GM12878 (cell line): Measurements from ENCODE around the gene COL18A1. TPM values are rescaled to one million over a fixed set of nuclear protein-coding genes. Genes with fewer than 3 reads are reported as not detected.
A peak's percentile ranks its signal among the peaks of the same experiment; 100 is the strongest.

Source experiments
- ATAC-seq: fragments of 200-7000 bp; cut with Tn5 transposase; 3 replicates; pipeline ENCODE4 v1.9.1; 2020; ENCODE audit warnings: mild to moderate bottlenecking, moderate library complexity
- BruUV-seq: library from RNA; stranded (reverse); fragments of 400-500 nt; replicated peaks from 2 replicates; lab custom pipeline; 2021; lab: Mats Ljungman, UMichigan
- CTCF ChIA-PET: fragments of 300-600 bp; sonication (Branson Sonifier 250); formaldehyde crosslinking; extraction: SDS; loops from one replicate; lab custom pipeline; 2021; ENCODE audit warnings: inconsistent platforms; lab: Yijun Ruan, JAX
- POLR2A ChIA-PET: fragments of 350-600 bp; formaldehyde crosslinking; extraction: SDS; loops from one replicate; lab custom pipeline; 2021; ENCODE audit warnings: inconsistent platforms; lab: Charles Lee
- RAD21 ChIA-PET: fragments of 300-600 bp; sonication (Branson Sonifier 250); formaldehyde crosslinking; loops from one replicate; lab custom pipeline; 2023; ENCODE audit warnings: antibody characterized with exemption; ENCODE audit not compliant: unreplicated experiment; lab: Charles Lee
- SMC1A ChIA-PET: fragments of 300-600 bp; sonication (Branson Sonifier 250); formaldehyde crosslinking; loops from one replicate; lab custom pipeline; 2023; ENCODE audit not compliant: unreplicated experiment, uncharacterized antibody; lab: Charles Lee
- DNase-seq: peaks from one replicate; pipeline ENCODE4 v3.0.0-alpha.2; 2011; ENCODE audit warnings: low read depth, low spot score
- FAIRE-seq: peaks from 3 replicates; lab custom pipeline; 2011; peaks lifted over from hg19 to GRCh38; lab: Jason Lieb, UNC
- H2AFZ ChIP-seq: 2 replicates; pipeline ENCODE4 v1.6.0; 2011; ENCODE audit warnings: low read depth, low read length, control low read depth; ENCODE audit not compliant: control insufficient read depth
- H3K27ac ChIP-seq: 2 replicates; pipeline ENCODE4 v1.5.1; 2011; ENCODE audit warnings: control low read depth; ENCODE audit not compliant: control insufficient read depth, insufficient read depth
- H3K27me3 ChIP-seq, 2 experiments: replicated peaks in 1 of 2; 2 replicates each; pipeline versions ENCODE4 v1.6.0 to v1.6.1; 2011; ENCODE audit warnings: low read length in 1 of 2; ENCODE audit not compliant: control insufficient read depth in 2 of 2, insufficient read depth in 2 of 2
- H3K36me3 ChIP-seq, 2 experiments: 2 replicates each; pipeline ENCODE4 v1.5.1; 2011; ENCODE audit warnings: low read length in 1 of 2; ENCODE audit not compliant: control insufficient read depth in 2 of 2, insufficient read depth in 2 of 2
- H3K4me1 ChIP-seq: 2 replicates; pipeline ENCODE4 v1.6.1; 2011; ENCODE audit warnings: mild to moderate bottlenecking, low read length, moderate library complexity, mixed read lengths; ENCODE audit not compliant: control insufficient read depth, insufficient read depth
- H3K4me2 ChIP-seq: 2 replicates; pipeline ENCODE4 v1.6.0; 2011; ENCODE audit warnings: control low read depth; ENCODE audit not compliant: control insufficient read depth, insufficient read depth
- H3K4me3 ChIP-seq: fragments of 200-600 bp; sonication (generic); 2 replicates; pipeline ENCODE4 v1.5.1; 2016
- H3K79me2 ChIP-seq: 2 replicates; pipeline ENCODE4 v1.6.0; 2011; ENCODE audit warnings: low read length; ENCODE audit not compliant: control insufficient read depth, insufficient read depth
- H3K9ac ChIP-seq: 2 replicates; pipeline ENCODE4 v1.8.0; 2011; ENCODE audit warnings: low read length, control low read depth, mixed read lengths; ENCODE audit not compliant: control insufficient read depth, insufficient read depth
- H3K9me3 ChIP-seq: replicated peaks from 3 replicates; pipeline ENCODE4 v1.5.1; 2011; ENCODE audit warnings: mild to moderate bottlenecking, low read length; ENCODE audit not compliant: control insufficient read depth, insufficient read depth
- H4K20me1 ChIP-seq: 2 replicates; pipeline ENCODE4 v1.6.0; 2011; ENCODE audit not compliant: control insufficient read depth, insufficient read depth
- CTCF ChIP-seq, 3 experiments: IDR thresholded peaks in 2 of 3; conservative IDR thresholded peaks in 1 of 3; 2 replicates each; pipeline ENCODE4 v1.5.1; 2011; ENCODE audit warnings: low read depth in 3 of 3, low read length in 3 of 3, mild to moderate bottlenecking in 3 of 3, control low read depth in 2 of 3, moderate library complexity in 2 of 3, inconsistent platforms in 1 of 3, mixed read lengths in 1 of 3; ENCODE audit not compliant: control insufficient read depth in 2 of 3, insufficient read depth in 1 of 3; ENCODE audit errors: extremely low read depth in 1 of 3
- KLF5 ChIP-seq: fragments of 450-650 bp; IDR thresholded peaks from 2 replicates; pipeline ENCODE4 v1.6.1; 2014; ENCODE audit warnings: mild to moderate bottlenecking; ENCODE audit not compliant: partially characterized antibody
- WGBS: methylation state at CpG from one replicate; pipeline ENCODE4 v1.1.6; 2016; ENCODE audit warnings: low lambda C conversion rate; ENCODE audit not compliant: insufficient replicate concordance, insufficient coverage; ENCODE audit errors: missing lambda C conversion rate; 5-methylcytosine and 5-hydroxymethylcytosine counted together
- in situ Hi-C: fragments of 300-500 bp; cut with MboI; formaldehyde crosslinking; loops from 9 replicates; pipeline ENCODE4 v1.14.3; 2018; ENCODE audit warnings: mixed read lengths
- intact Hi-C: fragments of 100-400 bp; cut with micrococcal nuclease; formaldehyde crosslinking; loops from one replicate; pipeline ENCODE4 v1.14.2; 2022; ENCODE audit not compliant: unreplicated experiment
- polyA plus RNA-seq, 11 experiments: library from polyadenylated mRNA; depleted of rRNA in 4 of 11; unstranded in 6 of 11; stranded (reverse) in 5 of 11; fragments of >200 nt; fragmentation: Nextera tagmentation in 4 of 11; fragmentation: Illumina TruSeq in 1 of 11; extraction: Ambion mirVana in 4 of 11; extraction: Trizol in 1 of 11; gene quantifications; 1 replicate in 1 of 11; 2 replicates in 10 of 11; pipeline versions ENCODE4 v1.2.1 to v1.2.3, GENCODE V29; 2011 to 2016; ENCODE audit warnings: inconsistent platforms in 2 of 11, missing spikeins in 2 of 11, low read depth in 1 of 11
- total RNA-seq, 4 experiments: library from RNA; depleted of rRNA in 3 of 4; stranded (reverse); fragments of >200 nt in 3 of 4; fragmentation: Illumina TruSeq in 1 of 4; extraction: Trizol in 1 of 4; gene quantifications; 2 replicates each; pipeline versions ENCODE4 v1.2.1 to v1.2.3, GENCODE V29; 2013 to 2021

Gene COL18A1
- total and polyA plus RNA-seq, 10 of the 15 experiments (the other 5 are each of a cell fraction or from before 2014, with no cell fraction given), result under 0.01 to 0.49 (median 0.09) TPM; not detected in 3

GRCh38 chr21:45356251-45356650, 48.7 kb upstream of the COL18A1 start:
- H3K79me2 ChIP-seq, result no peaks in the 10 kb centered on the region

More at GRCh38 chr21:45356251-45356650, 48.7 kb upstream of the COL18A1 start:
- intact Hi-C loops (no loop called here), in situ Hi-C loops (no loop called here)
- no peaks in the 10 kb centered on the region for H3K9me3 ChIP-seq
- ChIA-PET SMC1A (interaction anchor here (1.2 kb wide), 1 partner anchor 200 kb away, joined by 3 read pairs; no protein-coding TSS in a partner anchor), RAD21 (no interaction called here), POLR2A (no interaction called here), CTCF (no interaction called here)
- BruUV-seq, result no TSS peak
- FAIRE-seq, result no peak
- H3K36me3 ChIP-seq, result no peaks in the 10 kb centered on the region
- no peak overlapping the region for H3K27ac ChIP-seq
- no peak for ATAC-seq
- H4K20me1 ChIP-seq, result no peaks in the 10 kb centered on the region
- 36% methylated on average over 10 of the region's 10 CpGs for WGBS
- H2AFZ ChIP-seq, result no peak overlapping the region
- 0 out of 6 replicates have a peak, but pooled peaks of 1 of the 3 experiments have one; percentile 5 for TF ChIP-seq CTCF (IDR thresholded peaks at IDR 0.05 in 2 of 3, conservative IDR thresholded peaks at IDR 0.05 in 1 of 3; ENCODE audit: control insufficient read depth in 2 of 3, extremely low read depth in 1 of 3, insufficient read depth in 1 of 3, low read depth in 3 of 3, low read length in 3 of 3)
- TF ChIP-seq KLF5, result no peak
- H3K4me2 ChIP-seq, result no peak overlapping the region
- no peak overlapping the region for H3K4me3 ChIP-seq
- DNase-seq, result no peak
- H3K9ac ChIP-seq, result no peak overlapping the region
- H3K27me3 ChIP-seq, result no peaks in the 10 kb centered on the region; a peak in 1 of 4 replicates
- no peaks in the 10 kb centered on the region for H3K4me1 ChIP-seq
